H1 (cell line): ENCODE data around the gene PCED1B.

ENCODE experiments used
- NANOG ChIP-seq: IDR thresholded peaks from 2 replicates; pipeline ENCODE4 v1.6.1; 2011; ENCODE audit warnings: low read length, low read depth, mild to moderate bottlenecking, inconsistent platforms; ENCODE audit not compliant: insufficient read depth, poor library complexity, severe bottlenecking
- POLR2AphosphoS5 ChIP-seq: IDR thresholded peaks from 2 replicates; pipeline ENCODE4 v1.6.1; 2011; ENCODE audit warnings: low read depth, low read length
- TAF1 ChIP-seq: IDR thresholded peaks from 2 replicates; pipeline ENCODE4 v1.6.1; 2011; ENCODE audit warnings: mild to moderate bottlenecking, low read depth, low read length
- TF ChIP-seq, protein P1 (sequence below), 3 experiments: IDR thresholded peaks; 1 replicate in 2 of 3; 2 replicates in 1 of 3; pipeline versions ENCODE4 v1.5.1 to v1.6.1; 2011; ENCODE audit warnings: low read length in 3 of 3, mild to moderate bottlenecking in 3 of 3, inconsistent platforms in 2 of 3, low read depth in 1 of 3, moderate library complexity in 1 of 3; ENCODE audit not compliant: insufficient read depth in 1 of 3; ENCODE audit errors: control extremely low read depth in 1 of 3

DNA sequence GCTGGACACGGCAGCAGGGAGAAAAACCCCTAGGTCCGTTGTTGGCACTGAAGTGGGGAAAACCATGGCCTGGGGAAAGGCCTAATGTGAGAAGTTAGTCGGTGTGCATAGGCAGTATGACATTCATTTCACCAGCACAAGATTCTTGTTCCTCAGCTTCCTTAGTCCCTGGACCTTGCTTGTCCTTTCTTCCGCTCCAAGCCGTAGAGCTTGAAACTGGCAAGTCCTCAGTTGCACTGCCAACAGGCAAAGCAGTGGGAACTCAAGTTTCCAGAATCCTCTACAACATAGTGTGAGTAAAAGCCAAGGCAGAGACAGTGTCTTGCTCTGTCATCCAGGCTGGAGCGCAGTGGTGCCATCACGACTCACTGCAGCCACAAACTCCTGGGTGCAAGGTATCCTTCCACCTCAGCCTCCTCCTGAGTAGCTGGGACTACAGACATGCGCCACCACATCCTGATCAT lies 138.8 kb downstream of the PCED1B start:
- TF ChIP-seq POLR2AphosphoS5 (no peak), TAF1 (no peak), NANOG (no peak)
- TF ChIP-seq, protein P1, sequence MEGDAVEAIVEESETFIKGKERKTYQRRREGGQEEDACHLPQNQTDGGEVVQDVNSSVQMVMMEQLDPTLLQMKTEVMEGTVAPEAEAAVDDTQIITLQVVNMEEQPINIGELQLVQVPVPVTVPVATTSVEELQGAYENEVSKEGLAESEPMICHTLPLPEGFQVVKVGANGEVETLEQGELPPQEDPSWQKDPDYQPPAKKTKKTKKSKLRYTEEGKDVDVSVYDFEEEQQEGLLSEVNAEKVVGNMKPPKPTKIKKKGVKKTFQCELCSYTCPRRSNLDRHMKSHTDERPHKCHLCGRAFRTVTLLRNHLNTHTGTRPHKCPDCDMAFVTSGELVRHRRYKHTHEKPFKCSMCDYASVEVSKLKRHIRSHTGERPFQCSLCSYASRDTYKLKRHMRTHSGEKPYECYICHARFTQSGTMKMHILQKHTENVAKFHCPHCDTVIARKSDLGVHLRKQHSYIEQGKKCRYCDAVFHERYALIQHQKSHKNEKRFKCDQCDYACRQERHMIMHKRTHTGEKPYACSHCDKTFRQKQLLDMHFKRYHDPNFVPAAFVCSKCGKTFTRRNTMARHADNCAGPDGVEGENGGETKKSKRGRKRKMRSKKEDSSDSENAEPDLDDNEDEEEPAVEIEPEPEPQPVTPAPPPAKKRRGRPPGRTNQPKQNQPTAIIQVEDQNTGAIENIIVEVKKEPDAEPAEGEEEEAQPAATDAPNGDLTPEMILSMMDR (IDR thresholded peaks at IDR 0.05; ENCODE audit: control extremely low read depth in 1 of 3, insufficient read depth in 1 of 3, low read depth in 1 of 3, low read length in 3 of 3), result no peak
